ENCODE results near the gene SLC37A2. TPM values are rescaled to one million over a fixed set of nuclear protein-coding genes. Genes with fewer than 3 reads are reported as not detected.

SLC37A2 gene
- polyA plus RNA-seq, 1 donor (not counting 4 experiments of a cell fraction or from before 2014, with no cell fraction given) = 21.0 TPM

DNA sequence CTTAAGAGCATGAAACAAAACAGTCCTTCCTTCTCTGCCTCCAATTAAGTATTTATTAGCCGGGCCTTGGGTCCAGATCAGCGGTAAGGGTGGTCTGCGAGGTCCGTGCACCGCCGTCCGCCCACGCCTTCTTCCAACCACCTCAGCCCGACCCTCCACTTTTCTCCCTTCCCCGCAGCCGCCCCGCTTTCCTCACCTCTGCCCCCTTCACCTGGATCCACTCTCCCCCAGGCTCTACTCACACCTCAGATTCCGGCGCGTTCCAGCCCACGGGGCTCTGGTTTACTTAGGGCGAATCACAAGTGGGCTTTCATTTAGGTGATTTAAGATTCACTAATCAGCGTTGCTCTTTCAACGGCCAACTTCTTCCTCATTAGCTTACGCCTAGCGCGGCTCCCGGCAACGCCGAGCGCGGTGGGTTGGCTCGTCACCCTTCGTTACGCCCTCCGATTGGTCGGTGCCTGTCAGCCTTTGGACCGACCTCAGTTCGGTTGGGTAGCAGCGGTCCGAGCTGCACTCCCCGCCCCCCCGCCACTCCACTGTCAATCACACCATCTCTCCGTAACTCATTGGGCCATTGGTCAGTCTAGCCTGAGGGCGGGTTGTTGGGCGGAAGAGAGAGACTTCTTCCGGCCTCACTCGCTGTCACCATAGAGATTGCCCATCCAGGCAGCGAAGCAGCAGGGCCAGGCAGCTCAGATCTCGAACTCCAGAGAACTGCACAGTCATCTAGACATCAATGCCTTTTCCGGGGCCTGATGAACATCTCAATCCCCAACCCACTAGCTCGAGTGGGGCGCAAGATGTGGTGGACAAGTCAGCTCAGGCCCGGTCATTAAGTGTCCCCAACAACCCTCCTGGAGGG, 48.5 kb downstream of the SLC37A2 start, which contains the start of gene TMEM218:
Gene TMEM218 (minus strand): TSS at position 284 of the 865 bp plus-strand sequence. CDS start 9,385 bp downstream, outside the sequence.
- peak within 1 kb of the TSS; percentile 61 to 96 (median 79) for H3K4me3 ChIP-seq (ENCODE audit: control insufficient read depth in 2 of 3, extremely low read depth in 1 of 3, insufficient read depth in 2 of 3, low read depth in 1 of 3, low read length in 3 of 3)
- no peaks in the 10 kb centered on the region for H3K27me3 ChIP-seq (ENCODE audit: control insufficient read depth, extremely low read depth, insufficient read depth, low read length)
- H4K20me1 ChIP-seq (ENCODE audit: control insufficient read depth, extremely low read depth, insufficient read depth, low read length) = no peaks in the 10 kb centered on the region
- no peaks in the 10 kb centered on the region for H3K9me1 ChIP-seq (ENCODE audit: control insufficient read depth, extremely low read depth, insufficient read depth, low read length)
- DNase-seq (ENCODE audit: low read depth, low spot score) = peak; percentile 79
- peak within 1 kb of the TSS; percentile 95 for H2AFZ ChIP-seq (ENCODE audit: control insufficient read depth, low read length)
- H3K36me3 ChIP-seq (ENCODE audit: control insufficient read depth in 2 of 2, extremely low read depth in 1 of 2, insufficient read depth in 2 of 2, low read length in 2 of 2) = no peaks in the 10 kb centered on the region
- no peak for TF ChIP-seq EZH2 (IDR thresholded peaks at IDR 0.05; ENCODE audit: low read length)
- TF ChIP-seq, protein P1, sequence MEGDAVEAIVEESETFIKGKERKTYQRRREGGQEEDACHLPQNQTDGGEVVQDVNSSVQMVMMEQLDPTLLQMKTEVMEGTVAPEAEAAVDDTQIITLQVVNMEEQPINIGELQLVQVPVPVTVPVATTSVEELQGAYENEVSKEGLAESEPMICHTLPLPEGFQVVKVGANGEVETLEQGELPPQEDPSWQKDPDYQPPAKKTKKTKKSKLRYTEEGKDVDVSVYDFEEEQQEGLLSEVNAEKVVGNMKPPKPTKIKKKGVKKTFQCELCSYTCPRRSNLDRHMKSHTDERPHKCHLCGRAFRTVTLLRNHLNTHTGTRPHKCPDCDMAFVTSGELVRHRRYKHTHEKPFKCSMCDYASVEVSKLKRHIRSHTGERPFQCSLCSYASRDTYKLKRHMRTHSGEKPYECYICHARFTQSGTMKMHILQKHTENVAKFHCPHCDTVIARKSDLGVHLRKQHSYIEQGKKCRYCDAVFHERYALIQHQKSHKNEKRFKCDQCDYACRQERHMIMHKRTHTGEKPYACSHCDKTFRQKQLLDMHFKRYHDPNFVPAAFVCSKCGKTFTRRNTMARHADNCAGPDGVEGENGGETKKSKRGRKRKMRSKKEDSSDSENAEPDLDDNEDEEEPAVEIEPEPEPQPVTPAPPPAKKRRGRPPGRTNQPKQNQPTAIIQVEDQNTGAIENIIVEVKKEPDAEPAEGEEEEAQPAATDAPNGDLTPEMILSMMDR (optimal IDR thresholded peaks at IDR 0.05 in 1 of 3, IDR thresholded peaks at IDR 0.05 in 1 of 3, conservative IDR thresholded peaks at IDR 0.05 in 1 of 3; ENCODE audit: extremely low read depth in 1 of 3, insufficient read depth in 2 of 3, low read length in 3 of 3) = no peak
- peak; percentile 81 for FAIRE-seq
- H3K9me3 ChIP-seq (ENCODE audit: control insufficient read depth, low read depth, low read length) = no peaks in the 10 kb centered on the region
- peak within 1 kb of the TSS; percentile 79 for H3K27ac ChIP-seq (ENCODE audit: control insufficient read depth, insufficient read depth, low read length)
- peaks cover 14% of the 10 kb centered on the region for H3K79me2 ChIP-seq (ENCODE audit: control insufficient read depth, insufficient read depth, low read length)
- peak within 1 kb of the TSS; percentile 75 for H3K4me2 ChIP-seq (ENCODE audit: control insufficient read depth, extremely low read depth, insufficient read depth, low read depth, low read length)
- peaks cover 6% of the 10 kb centered on the region for H3K4me1 ChIP-seq (ENCODE audit: control insufficient read depth, extremely low read depth, insufficient read depth, low read length)
- dilution Hi-C loops (cut with MboI; ENCODE audit: extremely low pct_ligation_motif_present, low sequenced_read_pairs) = no loop called here
- H3K9ac ChIP-seq (ENCODE audit: control insufficient read depth, extremely low read depth, insufficient read depth, low read length) = peak within 1 kb of the TSS; percentile 89

- Histone ChIP-seq H3K9me1 (ENCODE audit: control insufficient read depth, extremely low read depth, insufficient read depth, low read length) (no peaks in the 10 kb centered on the region), H3K9me3 (ENCODE audit: control insufficient read depth, low read depth, low read length) (no peaks in the 10 kb centered on the region), H3K79me2 (ENCODE audit: control insufficient read depth, insufficient read depth, low read length) (peaks cover 14% of the 10 kb centered on the region), H3K27ac (ENCODE audit: control insufficient read depth, insufficient read depth, low read length) (peak overlapping the region; percentile 30), H3K27me3 (ENCODE audit: control insufficient read depth, extremely low read depth, insufficient read depth, low read length) (no peaks in the 10 kb centered on the region), H4K20me1 (ENCODE audit: control insufficient read depth, extremely low read depth, insufficient read depth, low read length) (no peaks in the 10 kb centered on the region), H3K9ac (ENCODE audit: control insufficient read depth, extremely low read depth, insufficient read depth, low read length) (no peak overlapping the region), H3K4me2 (ENCODE audit: control insufficient read depth, extremely low read depth, insufficient read depth, low read depth, low read length) (peak overlapping the region; percentile 54), H3K36me3 (ENCODE audit: control insufficient read depth in 2 of 2, extremely low read depth in 1 of 2, insufficient read depth in 2 of 2, low read length in 2 of 2) (no peaks in the 10 kb centered on the region), H3K4me3 (ENCODE audit: control insufficient read depth in 2 of 3, extremely low read depth in 1 of 3, insufficient read depth in 2 of 3, low read depth in 1 of 3, low read length in 3 of 3) (peak overlapping the region in 1 of 3 experiments; percentile 96), H3K4me1 (ENCODE audit: control insufficient read depth, extremely low read depth, insufficient read depth, low read length) (peaks cover 6% of the 10 kb centered on the region), H2AFZ (ENCODE audit: control insufficient read depth, low read length) (peak overlapping the region; percentile 88)
- dilution Hi-C loops (cut with MboI; ENCODE audit: extremely low pct_ligation_motif_present, low sequenced_read_pairs) = no loop called here
- DNase-seq (ENCODE audit: low read depth, low spot score) (no peak), FAIRE-seq (no peak)
- TF ChIP-seq EZH2 (IDR thresholded peaks at IDR 0.05; ENCODE audit: low read length) = no peak
- TF ChIP-seq, protein P1 (optimal IDR thresholded peaks at IDR 0.05 in 1 of 3, IDR thresholded peaks at IDR 0.05 in 1 of 3, conservative IDR thresholded peaks at IDR 0.05 in 1 of 3; ENCODE audit: extremely low read depth in 1 of 3, insufficient read depth in 2 of 3, low read length in 3 of 3) = no peak
Observed at GRCh38 chr11:125112208-125112604, 49.1 kb downstream of the SLC37A2 start.

Measured in keratinocyte (primary cell).